AG04449 (cell line): ENCODE results near the gene PROX2.

Experiments
- CTCF ChIA-PET: fragments of 350-600 bp; formaldehyde crosslinking; extraction: SDS; loops from one replicate; lab custom pipeline; 2021; ENCODE audit warnings: antibody characterized with exemption; lab: Yijun Ruan, JAX
- POLR2A ChIA-PET: fragments of 400-600, 350-600 bp; formaldehyde crosslinking; extraction: SDS; loops from one replicate; lab custom pipeline; 2020; ENCODE audit warnings: antibody characterized with exemption, inconsistent platforms; lab: Yijun Ruan, JAX
- DNase-seq: peaks from one replicate; pipeline ENCODE4 v3.0.0-alpha.2; 2010; ENCODE audit warnings: low read depth, low spot score
- H3K4me3 ChIP-seq: 2 replicates; pipeline ENCODE4 v1.5.1; 2011; ENCODE audit warnings: low read depth, mild to moderate bottlenecking, control low read depth, low read length
- TF ChIP-seq, protein P1 (sequence below): IDR thresholded peaks from one replicate; pipeline ENCODE4 v1.5.1; 2011; ENCODE audit warnings: mild to moderate bottlenecking, moderate library complexity, low read length, control low read depth, inconsistent platforms; ENCODE audit not compliant: insufficient read depth; ENCODE audit errors: missing control alignments

PROX2 gene, protein sequence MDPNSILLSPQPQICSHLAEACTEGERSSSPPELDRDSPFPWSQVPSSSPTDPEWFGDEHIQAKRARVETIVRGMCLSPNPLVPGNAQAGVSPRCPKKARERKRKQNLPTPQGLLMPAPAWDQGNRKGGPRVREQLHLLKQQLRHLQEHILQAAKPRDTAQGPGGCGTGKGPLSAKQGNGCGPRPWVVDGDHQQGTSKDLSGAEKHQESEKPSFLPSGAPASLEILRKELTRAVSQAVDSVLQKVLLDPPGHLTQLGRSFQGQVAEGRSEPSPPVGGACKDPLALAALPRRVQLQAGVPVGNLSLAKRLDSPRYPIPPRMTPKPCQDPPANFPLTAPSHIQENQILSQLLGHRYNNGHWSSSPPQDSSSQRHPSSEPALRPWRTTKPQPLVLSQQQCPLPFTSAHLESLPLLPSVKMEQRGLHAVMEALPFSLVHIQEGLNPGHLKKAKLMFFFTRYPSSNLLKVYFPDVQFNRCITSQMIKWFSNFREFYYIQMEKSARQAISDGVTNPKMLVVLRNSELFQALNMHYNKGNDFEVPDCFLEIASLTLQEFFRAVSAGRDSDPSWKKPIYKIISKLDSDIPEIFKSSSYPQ

GRCh38 chr14:74875941-74876913 is at the start of gene PROX2:
Gene PROX2 (minus strand): TSS chr14:74876145. CDS start chr14:74863834, 12,311 bp downstream.
- CTCF ChIA-PET = interaction anchor here (1.0 to 20.4 kb wide), 4 partner anchors 12 to 213 kb away, joined by 4 to 568 read pairs (median 84); no protein-coding TSS in a partner anchor
- H3K4me3 ChIP-seq = no peak within 1 kb of the TSS
- DNase-seq = no peak
- TF ChIP-seq, protein P1, sequence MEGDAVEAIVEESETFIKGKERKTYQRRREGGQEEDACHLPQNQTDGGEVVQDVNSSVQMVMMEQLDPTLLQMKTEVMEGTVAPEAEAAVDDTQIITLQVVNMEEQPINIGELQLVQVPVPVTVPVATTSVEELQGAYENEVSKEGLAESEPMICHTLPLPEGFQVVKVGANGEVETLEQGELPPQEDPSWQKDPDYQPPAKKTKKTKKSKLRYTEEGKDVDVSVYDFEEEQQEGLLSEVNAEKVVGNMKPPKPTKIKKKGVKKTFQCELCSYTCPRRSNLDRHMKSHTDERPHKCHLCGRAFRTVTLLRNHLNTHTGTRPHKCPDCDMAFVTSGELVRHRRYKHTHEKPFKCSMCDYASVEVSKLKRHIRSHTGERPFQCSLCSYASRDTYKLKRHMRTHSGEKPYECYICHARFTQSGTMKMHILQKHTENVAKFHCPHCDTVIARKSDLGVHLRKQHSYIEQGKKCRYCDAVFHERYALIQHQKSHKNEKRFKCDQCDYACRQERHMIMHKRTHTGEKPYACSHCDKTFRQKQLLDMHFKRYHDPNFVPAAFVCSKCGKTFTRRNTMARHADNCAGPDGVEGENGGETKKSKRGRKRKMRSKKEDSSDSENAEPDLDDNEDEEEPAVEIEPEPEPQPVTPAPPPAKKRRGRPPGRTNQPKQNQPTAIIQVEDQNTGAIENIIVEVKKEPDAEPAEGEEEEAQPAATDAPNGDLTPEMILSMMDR = no peak
- POLR2A ChIA-PET = no interaction called here

DNA sequence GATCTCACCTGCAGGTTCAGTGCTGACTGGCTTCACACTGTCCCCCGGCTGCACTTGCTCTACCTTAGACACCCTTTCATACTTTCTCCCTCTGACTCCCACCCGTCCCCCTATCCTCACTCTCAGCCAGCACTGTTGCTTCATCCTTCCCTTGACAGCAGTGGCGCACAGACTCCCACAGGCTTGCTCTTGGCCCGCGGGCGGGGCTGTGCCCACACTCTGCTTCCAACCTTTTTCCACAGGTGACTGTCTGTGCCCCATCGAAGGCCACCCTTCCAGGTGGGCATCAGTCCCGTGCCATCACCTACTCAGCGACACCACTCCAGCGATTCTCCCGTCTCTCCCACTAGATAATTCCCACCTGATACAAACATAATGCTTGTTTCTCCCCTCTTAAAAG is 48.1 kb upstream of the PROX2 start:
- no peak for DNase-seq
- CTCF ChIA-PET = interaction anchor here (1.0 to 4.9 kb wide), 7 partner anchors 15 to 171 kb away, joined by 3 to 35 read pairs (median 10); no protein-coding TSS in a partner anchor
- TF ChIP-seq, protein P1 = no peak
- POLR2A ChIA-PET = no interaction called here
- no peak overlapping the region for H3K4me3 ChIP-seq

GRCh38 chr14:74922752-74923401 is 46.9 kb upstream of the PROX2 start, which contains the start of gene RPS6KL1:
Gene RPS6KL1 (minus strand): TSS chr14:74923260. CDS start chr14:74921541, 1,719 bp downstream.
- ChIA-PET POLR2A (interaction anchor here (0.5 kb wide), 1 partner anchor 49 kb away, joined by 3 read pairs; no protein-coding TSS in a partner anchor), CTCF (interaction anchor here (0.9 to 4.9 kb wide), 12 partner anchors 10 to 172 kb away, joined by 3 to 35 read pairs (median 4); no protein-coding TSS in a partner anchor)
- TF ChIP-seq, protein P1 = no peak
- H3K4me3 ChIP-seq = peak within 1 kb of the TSS; percentile 49
- DNase-seq = no peak

DNA sequence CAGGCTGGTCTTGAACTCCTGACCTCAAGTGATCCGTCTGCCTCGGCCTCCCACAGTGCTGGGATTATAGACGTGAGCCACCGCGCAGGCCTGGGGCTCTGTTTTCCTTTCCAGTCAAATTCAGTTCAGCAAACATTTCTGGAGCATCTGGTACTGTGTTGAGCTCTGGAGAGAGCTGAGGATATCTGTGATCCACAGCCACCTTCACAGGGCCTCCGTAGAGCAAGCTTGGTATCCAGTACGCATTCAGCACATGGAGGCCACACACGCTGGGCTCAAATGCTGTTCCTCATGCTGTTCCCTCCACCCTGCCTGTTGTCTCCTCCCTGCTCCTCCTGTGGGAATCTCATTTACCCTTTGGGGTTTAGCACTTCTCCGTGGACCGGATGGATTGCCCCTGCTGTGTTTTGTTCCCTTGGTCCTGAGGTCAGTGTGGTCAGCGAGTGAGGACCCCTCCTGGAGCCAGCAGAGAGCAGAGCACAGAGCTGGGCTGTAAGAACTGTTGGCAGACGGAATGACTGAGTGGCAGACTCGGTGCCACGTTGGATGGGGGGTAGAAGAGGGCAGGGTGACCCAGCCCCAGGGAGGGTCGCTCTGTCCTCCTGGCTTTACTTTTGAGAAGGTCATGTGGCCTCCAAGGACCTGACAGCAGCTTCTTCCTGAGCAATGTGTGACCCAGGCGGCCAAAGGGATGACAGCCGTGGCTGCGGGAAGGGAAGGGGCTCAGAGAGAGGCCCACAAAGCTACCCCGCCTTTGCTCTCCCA is 46.2 kb upstream of the PROX2 start:
- ChIA-PET CTCF (interaction anchor here (0.9 to 4.9 kb wide), 9 partner anchors 9 to 168 kb away, joined by 3 to 35 read pairs (median 7); no protein-coding TSS in a partner anchor), POLR2A (interaction anchor here (0.5 kb wide), 1 partner anchor 48 kb away, joined by 3 read pairs; no protein-coding TSS in a partner anchor)
- TF ChIP-seq, protein P1 = no peak
- H3K4me3 ChIP-seq = no peak overlapping the region
- DNase-seq = no peak
